ENCODE measurements around the gene ZNF367.

Gene ZNF367

GRCh38 chr9:96392263-96392662, 25.9 kb downstream of the ZNF367 start:
- Histone ChIP-seq H3K9me2 (ENCODE audit: low read depth, low read length) (no peaks in the 10 kb centered on the region), H3K27ac (ENCODE audit: low read depth, low read length, poor library complexity, severe bottlenecking) (no peak overlapping the region), H3K4me1 (ENCODE audit: insufficient read depth, low read length, severe bottlenecking) (no peaks in the 10 kb centered on the region), H2AFZ (ENCODE audit: low read length) (no peak overlapping the region), H3K9me3 (ENCODE audit: low read length) (no peaks in the 10 kb centered on the region), H3K79me2 (ENCODE audit: insufficient read depth, low read length) (peaks cover 3% of the 10 kb centered on the region; the same call in 1 of the 2 replicates), H3K4me3 (ENCODE audit: low read depth, low read length, poor library complexity, severe bottlenecking) (no peak overlapping the region), H3K27me3 (ENCODE audit: insufficient read depth, low read length) (no peaks in the 10 kb centered on the region), H3K4me2 (ENCODE audit: low read length) (no peak overlapping the region), H3F3A (ENCODE audit: insufficient read depth, low read length) (no peaks in the 10 kb centered on the region; the same call in 1 of the 2 replicates), H4K20me1 (ENCODE audit: insufficient read depth, low read length) (no peaks in the 10 kb centered on the region), H3K9ac (ENCODE audit: low read length) (no peak overlapping the region), H3K36me3 (ENCODE audit: insufficient read depth, low read length) (peaks cover 87% of the 10 kb centered on the region)
- TF ChIP-seq EZH2 (IDR thresholded peaks at IDR 0.05; ENCODE audit: borderline replicate concordance, low read length) (no peak), CTCF (IDR thresholded peaks at IDR 0.05; ENCODE audit: low read length) (no peak)

- Histone ChIP-seq H3K9me2 (ENCODE audit: low read depth, low read length) (no peaks in the 10 kb centered on the region), H3K9ac (ENCODE audit: low read length) (no peak overlapping the region), H3K36me3 (ENCODE audit: insufficient read depth, low read length) (peaks cover 94% of the 10 kb centered on the region), H3K27ac (ENCODE audit: low read depth, low read length, poor library complexity, severe bottlenecking) (no peak overlapping the region), H3F3A (ENCODE audit: insufficient read depth, low read length) (peaks cover 8% of the 10 kb centered on the region; the same call in 1 of the 2 replicates), H3K27me3 (ENCODE audit: insufficient read depth, low read length) (no peaks in the 10 kb centered on the region), H4K20me1 (ENCODE audit: insufficient read depth, low read length) (no peaks in the 10 kb centered on the region), H3K4me3 (ENCODE audit: low read depth, low read length, poor library complexity, severe bottlenecking) (no peak overlapping the region), H3K9me3 (ENCODE audit: low read length) (no peaks in the 10 kb centered on the region), H3K79me2 (ENCODE audit: insufficient read depth, low read length) (no peaks in the 10 kb centered on the region; the same call in 1 of the 2 replicates), H3K4me2 (ENCODE audit: low read length) (no peak overlapping the region), H3K4me1 (ENCODE audit: insufficient read depth, low read length, severe bottlenecking) (no peaks in the 10 kb centered on the region), H2AFZ (ENCODE audit: low read length) (no peak overlapping the region)
- TF ChIP-seq EZH2 (IDR thresholded peaks at IDR 0.05; ENCODE audit: borderline replicate concordance, low read length), result no peak
- TF ChIP-seq CTCF (IDR thresholded peaks at IDR 0.05; ENCODE audit: low read length), result no peak
These were observed 27.0 kb downstream of the ZNF367 start for GRCh38 chr9:96391021-96391765.

GRCh38 chr9:96388144-96388543, 30.0 kb downstream of the ZNF367 start:
- Histone ChIP-seq H3K4me1 (ENCODE audit: insufficient read depth, low read length, severe bottlenecking) (no peaks in the 10 kb centered on the region), H3K4me3 (ENCODE audit: low read depth, low read length, poor library complexity, severe bottlenecking) (no peak overlapping the region), H3K36me3 (ENCODE audit: insufficient read depth, low read length) (peaks cover 86% of the 10 kb centered on the region), H3K27me3 (ENCODE audit: insufficient read depth, low read length) (no peaks in the 10 kb centered on the region), H3K27ac (ENCODE audit: low read depth, low read length, poor library complexity, severe bottlenecking) (no peak overlapping the region), H2AFZ (ENCODE audit: low read length) (no peak overlapping the region), H3K9me2 (ENCODE audit: low read depth, low read length) (no peaks in the 10 kb centered on the region), H3F3A (ENCODE audit: insufficient read depth, low read length) (peaks cover 8% of the 10 kb centered on the region; the same call in 1 of the 2 replicates), H4K20me1 (ENCODE audit: insufficient read depth, low read length) (no peaks in the 10 kb centered on the region), H3K79me2 (ENCODE audit: insufficient read depth, low read length) (no peaks in the 10 kb centered on the region; the same call in 1 of the 2 replicates), H3K9me3 (ENCODE audit: low read length) (no peaks in the 10 kb centered on the region), H3K4me2 (ENCODE audit: low read length) (no peak overlapping the region), H3K9ac (ENCODE audit: low read length) (no peak overlapping the region)
- TF ChIP-seq EZH2 (IDR thresholded peaks at IDR 0.05; ENCODE audit: borderline replicate concordance, low read length), result no peak
- no peak for TF ChIP-seq CTCF (IDR thresholded peaks at IDR 0.05; ENCODE audit: low read length)

Data from OCI-LY1 (cell line).